ENCODE results near the gene FRA10AC1. TPM values are rescaled to one million over a fixed set of nuclear protein-coding genes. Genes with fewer than 3 reads are reported as not detected.

Gene FRA10AC1
- total RNA-seq, 2 donors from 2014 or later, result 20.0 to 23.7 TPM

DNA sequence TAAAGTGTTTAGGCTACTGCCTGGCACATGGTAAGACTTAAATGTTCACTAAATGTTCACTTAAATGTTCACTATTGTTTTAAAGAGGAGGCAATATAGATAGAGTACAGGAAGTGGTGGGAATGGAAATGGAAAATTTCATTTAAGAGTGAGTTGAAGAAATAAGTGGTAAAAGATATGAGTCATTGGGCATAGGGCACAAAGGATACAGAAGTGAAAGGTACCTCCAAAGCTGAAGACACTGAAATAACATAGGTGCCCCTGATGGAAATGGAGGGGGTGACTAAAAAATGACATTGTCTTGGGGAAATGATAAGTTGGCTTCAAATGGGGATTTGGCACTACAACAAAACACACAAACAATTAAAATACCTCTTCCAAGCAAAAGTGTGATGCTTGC, 5.2 kb upstream of the FRA10AC1 start:
- intact Hi-C loops (cut with DNase I), result no loop called here
- H3K36me3 ChIP-seq (replicated peaks in 1 of 2; ENCODE audit: insufficient read depth in 1 of 2, low read depth in 2 of 2), result no peaks in the 10 kb centered on the region
- no peak overlapping the region for H3K4me3 ChIP-seq
- TF ChIP-seq, protein P1, sequence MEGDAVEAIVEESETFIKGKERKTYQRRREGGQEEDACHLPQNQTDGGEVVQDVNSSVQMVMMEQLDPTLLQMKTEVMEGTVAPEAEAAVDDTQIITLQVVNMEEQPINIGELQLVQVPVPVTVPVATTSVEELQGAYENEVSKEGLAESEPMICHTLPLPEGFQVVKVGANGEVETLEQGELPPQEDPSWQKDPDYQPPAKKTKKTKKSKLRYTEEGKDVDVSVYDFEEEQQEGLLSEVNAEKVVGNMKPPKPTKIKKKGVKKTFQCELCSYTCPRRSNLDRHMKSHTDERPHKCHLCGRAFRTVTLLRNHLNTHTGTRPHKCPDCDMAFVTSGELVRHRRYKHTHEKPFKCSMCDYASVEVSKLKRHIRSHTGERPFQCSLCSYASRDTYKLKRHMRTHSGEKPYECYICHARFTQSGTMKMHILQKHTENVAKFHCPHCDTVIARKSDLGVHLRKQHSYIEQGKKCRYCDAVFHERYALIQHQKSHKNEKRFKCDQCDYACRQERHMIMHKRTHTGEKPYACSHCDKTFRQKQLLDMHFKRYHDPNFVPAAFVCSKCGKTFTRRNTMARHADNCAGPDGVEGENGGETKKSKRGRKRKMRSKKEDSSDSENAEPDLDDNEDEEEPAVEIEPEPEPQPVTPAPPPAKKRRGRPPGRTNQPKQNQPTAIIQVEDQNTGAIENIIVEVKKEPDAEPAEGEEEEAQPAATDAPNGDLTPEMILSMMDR (IDR thresholded peaks at IDR 0.05), result no peak
- TF ChIP-seq POLR2A (IDR thresholded peaks at IDR 0.05), result no peak
- ATAC-seq, result no peak
- H3K27me3 ChIP-seq, result no peaks in the 10 kb centered on the region
- DNase-seq, result no peak
- no peak overlapping the region for H3K27ac ChIP-seq
- H3K9me3 ChIP-seq, result no peaks in the 10 kb centered on the region
- H3K4me1 ChIP-seq, result no peaks in the 10 kb centered on the region

DNA sequence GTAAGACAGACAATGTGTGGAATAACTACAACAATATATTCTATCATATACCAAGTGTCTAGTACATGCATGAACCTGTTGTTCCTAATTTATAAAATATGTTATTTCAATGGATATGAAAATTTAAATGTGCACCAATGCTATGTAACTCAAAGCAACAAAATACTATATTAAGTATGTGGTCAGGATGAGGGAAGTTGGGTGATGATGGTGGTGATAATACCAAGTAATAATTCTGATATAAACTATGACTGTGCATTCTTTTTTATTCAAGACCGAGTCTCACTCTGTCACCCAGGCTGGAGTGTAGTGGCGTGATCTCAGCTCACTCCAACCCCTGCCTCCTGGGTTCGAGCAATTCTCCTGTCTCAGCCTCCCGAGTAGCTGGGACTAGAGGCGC, 2.1 kb upstream of the FRA10AC1 start:
- H3K4me1 ChIP-seq, result peaks cover 13% of the 10 kb centered on the region
- 85 to 91% methylated on average over 5 of the region's 5 CpGs for WGBS, 2 donors
- no peaks in the 10 kb centered on the region for H3K9me3 ChIP-seq
- H3K27ac ChIP-seq, result no peak overlapping the region
- no peak overlapping the region for H3K4me3 ChIP-seq
- ATAC-seq (no peak), DNase-seq (no peak)
- intact Hi-C loops (cut with DNase I), result no loop called here
- no peaks in the 10 kb centered on the region for H3K36me3 ChIP-seq (replicated peaks in 1 of 2; ENCODE audit: insufficient read depth in 1 of 2, low read depth in 2 of 2)
- no peaks in the 10 kb centered on the region for H3K27me3 ChIP-seq
- no peak for TF ChIP-seq POLR2A (IDR thresholded peaks at IDR 0.05)
- TF ChIP-seq, protein P1 (IDR thresholded peaks at IDR 0.05), result no peak

DNA sequence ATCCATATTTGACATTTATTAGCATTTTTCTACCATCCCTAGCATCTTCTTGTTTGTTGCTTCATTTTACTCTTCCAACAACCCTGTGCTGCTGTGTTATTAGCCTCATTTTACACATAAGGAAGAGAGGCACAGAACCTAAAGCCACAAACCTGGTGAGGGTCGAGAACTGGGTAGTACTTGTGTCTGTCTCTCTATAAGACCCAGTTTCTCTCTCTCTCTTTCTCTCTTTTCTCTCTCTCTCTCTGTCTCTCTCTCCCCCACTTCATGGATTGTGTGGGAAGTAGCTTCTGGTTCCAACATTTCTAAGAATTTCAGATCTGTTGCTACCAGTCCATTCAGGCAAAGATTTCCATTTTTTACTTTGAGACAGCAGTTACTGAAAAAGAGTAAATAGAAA, 1.4 kb upstream of the FRA10AC1 start:
- Histone ChIP-seq H3K27me3 (no peaks in the 10 kb centered on the region), H3K4me1 (peaks cover 13% of the 10 kb centered on the region), H3K27ac (no peak overlapping the region), H3K9me3 (no peaks in the 10 kb centered on the region), H3K4me3 (no peak overlapping the region), H3K36me3 (replicated peaks in 1 of 2; ENCODE audit: insufficient read depth in 1 of 2, low read depth in 2 of 2) (peaks cover 0 to 2% of the 10 kb centered on the region in 2 donors)
- 64 to 76% methylated on average over 1 of the region's 1 CpG for WGBS, 2 donors
- DNase-seq (no peak), ATAC-seq (no peak)
- intact Hi-C loops (cut with DNase I), result no loop called here
- TF ChIP-seq POLR2A (IDR thresholded peaks at IDR 0.05), result no peak
- TF ChIP-seq, protein P1 (IDR thresholded peaks at IDR 0.05), result no peak

DNA sequence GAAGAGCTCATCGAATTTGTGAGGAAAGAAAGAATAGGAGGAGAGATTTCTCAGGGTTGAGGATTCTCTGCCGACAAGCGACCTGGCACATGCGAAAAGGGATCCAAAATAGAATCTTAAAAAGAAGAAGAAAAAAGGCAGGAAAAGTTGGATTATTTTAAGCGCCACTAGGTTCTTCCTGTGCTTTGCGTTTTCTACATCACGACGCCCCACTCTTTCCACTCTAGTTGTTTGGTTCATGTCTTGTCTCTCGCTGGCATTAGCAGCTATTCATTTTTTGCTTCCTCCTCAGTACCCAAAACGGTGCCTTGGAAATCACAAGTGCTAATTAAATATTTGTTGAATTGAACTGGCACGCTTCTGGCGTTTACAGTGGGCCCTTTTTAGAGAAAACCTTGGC, 674 bp upstream of the FRA10AC1 start:
- H3K4me3 ChIP-seq, result peak overlapping the region; percentile 18 to 81
- no peak for ATAC-seq
- H3K27me3 ChIP-seq, result no peaks in the 10 kb centered on the region
- DNase-seq, result peak in 1 of 4 donors; percentile 7
- 1 to 2% methylated on average over 12 of the region's 12 CpGs for WGBS, 2 donors
- H3K36me3 ChIP-seq (replicated peaks in 1 of 2; ENCODE audit: insufficient read depth in 1 of 2, low read depth in 2 of 2), result peaks cover 0 to 5% of the 10 kb centered on the region in 2 donors
- no peaks in the 10 kb centered on the region for H3K9me3 ChIP-seq
- H3K4me1 ChIP-seq, result peaks cover 13% of the 10 kb centered on the region
- TF ChIP-seq, protein P1 (IDR thresholded peaks at IDR 0.05), result no peak
- TF ChIP-seq POLR2A (IDR thresholded peaks at IDR 0.05), result no peak
- H3K27ac ChIP-seq, result peak overlapping the region; percentile 44 to 86 (median 72)
- intact Hi-C loops (cut with DNase I), result no loop called here

DNA sequence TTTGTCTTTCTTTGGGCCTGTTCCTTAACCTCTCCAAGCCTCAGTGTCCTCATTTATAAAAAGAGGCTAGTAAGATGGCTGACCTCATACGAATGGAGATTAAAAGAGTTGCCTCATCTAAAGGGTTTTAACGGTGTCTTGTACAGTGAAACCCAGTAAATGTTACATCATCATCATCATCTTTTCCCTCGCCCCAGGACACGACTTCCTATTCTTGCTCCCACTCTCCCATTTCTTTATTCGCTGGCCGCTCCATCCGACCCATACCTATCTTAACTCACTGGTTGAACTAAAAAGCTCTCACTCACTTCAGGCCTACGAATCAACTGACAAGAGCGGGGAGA, 554 bp downstream of the FRA10AC1 start:
- Histone ChIP-seq H3K27ac (peak overlapping the region in 3 of 4 donors; percentile 67 to 86 (median 78)), H3K36me3 (replicated peaks in 1 of 2; ENCODE audit: insufficient read depth in 1 of 2, low read depth in 2 of 2) (peaks cover 5 to 10% of the 10 kb centered on the region in 2 donors), H3K9me3 (no peaks in the 10 kb centered on the region), H3K27me3 (no peaks in the 10 kb centered on the region), H3K4me3 (peak overlapping the region; percentile 18 to 53), H3K4me1 (peaks cover 13% of the 10 kb centered on the region)
- TF ChIP-seq POLR2A (IDR thresholded peaks at IDR 0.05), result no peak
- TF ChIP-seq, protein P1 (IDR thresholded peaks at IDR 0.05), result no peak
- intact Hi-C loops (cut with DNase I), result no loop called here
- 0 to 1% methylated on average over 9 of the region's 9 CpGs for WGBS, 2 donors
- DNase-seq (peak in 3 of 4 donors; percentile 9 to 16 (median 12)), ATAC-seq (peak; percentile 15)

Data from body of pancreas (tissue), 4 donors.